ENCODE results near the gene LRP1-AS.

- TF ChIP-seq CTCF (IDR thresholded peaks at IDR 0.05): no peak
- TF ChIP-seq POLR2A (IDR thresholded peaks at IDR 0.05): no peak
Measured at GRCh38 chr12:57146961-57147944, at the start of gene LRP1-AS.

Data from lower leg skin (tissue), 3 donors.